ENCODE measurements around the gene SLC44A3. TPM values are rescaled to one million over a fixed set of nuclear protein-coding genes. Genes with fewer than 3 reads are reported as not detected.

Gene SLC44A3
- polyA plus RNA-seq, 1 donor, result 70.5 TPM

GRCh38 chr1:94917251-94917650 lies 97.1 kb downstream of the SLC44A3 start:
- Histone ChIP-seq H3K36me3 (ENCODE audit: control insufficient read depth, insufficient read depth, low read length) (no peaks in the 10 kb centered on the region), H3K9me3 (ENCODE audit: control insufficient read depth, low read depth, low read length) (no peaks in the 10 kb centered on the region), H3K4me3 (ENCODE audit: low read length) (no peak overlapping the region), H3K4me1 (ENCODE audit: control insufficient read depth, insufficient read depth, low read length) (no peaks in the 10 kb centered on the region), H3K27me3 (ENCODE audit: control insufficient read depth, insufficient read depth, low read length) (no peaks in the 10 kb centered on the region), H3K27ac (ENCODE audit: low read length) (no peak overlapping the region)
- WGBS (ENCODE audit: insufficient coverage, low lambda C conversion rate), result 80% methylated on average over 1 of the region's 6 CpGs
- DNase-seq, result no peak

- Histone ChIP-seq H3K36me3 (ENCODE audit: control insufficient read depth, insufficient read depth, low read length) (no peaks in the 10 kb centered on the region), H3K9me3 (ENCODE audit: control insufficient read depth, low read depth, low read length) (no peaks in the 10 kb centered on the region), H3K4me1 (ENCODE audit: control insufficient read depth, insufficient read depth, low read length) (peaks cover 5% of the 10 kb centered on the region), H3K4me3 (ENCODE audit: low read length) (no peak overlapping the region), H3K27me3 (ENCODE audit: control insufficient read depth, insufficient read depth, low read length) (no peaks in the 10 kb centered on the region), H3K27ac (ENCODE audit: low read length) (no peak overlapping the region)
- no peak for DNase-seq
- no CpG with 5 or more reads among the region's 4 CpGs for WGBS (ENCODE audit: insufficient coverage, low lambda C conversion rate)
These were observed 99.3 kb downstream of the SLC44A3 start for GRCh38 chr1:94919241-94920030.

GRCh38 chr1:94920061-94920460 lies 99.9 kb downstream of the SLC44A3 start:
- no peaks in the 10 kb centered on the region for H3K36me3 ChIP-seq (ENCODE audit: control insufficient read depth, insufficient read depth, low read length)
- H3K4me3 ChIP-seq (ENCODE audit: low read length), result no peak overlapping the region
- H3K27ac ChIP-seq (ENCODE audit: low read length), result no peak overlapping the region
- peaks cover 3% of the 10 kb centered on the region for H3K27me3 ChIP-seq (ENCODE audit: control insufficient read depth, insufficient read depth, low read length)
- no peak for DNase-seq
- H3K9me3 ChIP-seq (ENCODE audit: control insufficient read depth, low read depth, low read length), result no peaks in the 10 kb centered on the region
- 80% methylated on average over 1 of the region's 3 CpGs for WGBS (ENCODE audit: insufficient coverage, low lambda C conversion rate)
- H3K4me1 ChIP-seq (ENCODE audit: control insufficient read depth, insufficient read depth, low read length), result peaks cover 5% of the 10 kb centered on the region

DNA sequence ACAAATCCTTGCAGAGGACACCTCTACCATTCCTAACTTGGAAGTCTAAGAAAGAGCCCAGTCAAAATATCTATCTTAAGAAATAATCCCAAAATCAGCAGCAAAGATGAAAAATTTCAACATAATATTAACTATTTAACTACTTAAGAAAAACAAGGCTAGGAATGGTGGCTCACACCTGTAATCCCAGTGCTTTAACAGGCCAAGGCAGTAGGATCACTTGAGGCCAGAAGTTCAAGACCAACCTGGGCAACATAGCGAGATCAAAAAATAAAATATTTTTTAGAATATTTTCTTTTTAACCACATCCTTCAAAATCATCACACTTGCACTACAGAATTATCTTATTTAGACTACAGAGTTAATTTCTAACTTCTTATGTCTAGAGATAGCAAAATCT lies 101.8 kb downstream of the SLC44A3 start:
- no peak overlapping the region for H3K4me3 ChIP-seq (ENCODE audit: low read length)
- WGBS (ENCODE audit: insufficient coverage, low lambda C conversion rate), result no CpG with 5 or more reads among the region's 1 CpG

DNA sequence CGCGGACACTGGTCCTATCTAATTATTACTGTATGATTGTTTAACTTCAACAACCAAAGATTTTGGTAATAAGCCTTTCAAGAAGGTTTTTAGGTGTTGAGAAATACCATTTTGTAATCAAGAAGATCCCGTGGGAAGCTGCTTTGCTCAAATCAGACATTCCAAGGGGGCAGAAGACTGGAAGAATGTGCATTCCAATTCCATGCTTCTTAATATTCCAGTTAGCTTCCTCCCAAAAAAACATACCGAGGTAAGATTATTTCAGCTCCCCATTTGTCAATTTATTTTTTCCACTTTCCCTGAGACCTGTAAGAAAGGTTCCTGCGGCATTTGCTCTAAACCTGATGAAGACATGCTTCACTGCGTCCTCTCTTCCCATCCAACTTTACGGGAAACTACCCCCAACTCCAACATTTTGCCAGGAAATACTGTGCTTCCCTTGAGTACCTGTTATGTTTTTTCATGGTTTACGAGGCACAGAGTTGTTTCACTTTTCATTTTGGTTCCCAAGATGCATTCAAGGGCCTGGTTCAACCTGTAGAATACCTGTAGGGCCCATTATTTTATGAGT lies 102.7 kb downstream of the SLC44A3 start:
- Histone ChIP-seq H3K36me3 (ENCODE audit: control insufficient read depth, insufficient read depth, low read length) (no peaks in the 10 kb centered on the region), H3K27me3 (ENCODE audit: control insufficient read depth, insufficient read depth, low read length) (peaks cover 21% of the 10 kb centered on the region), H3K4me1 (ENCODE audit: control insufficient read depth, insufficient read depth, low read length) (peaks cover 8% of the 10 kb centered on the region), H3K4me3 (ENCODE audit: low read length) (no peak overlapping the region), H3K9me3 (ENCODE audit: control insufficient read depth, low read depth, low read length) (no peaks in the 10 kb centered on the region), H3K27ac (ENCODE audit: low read length) (no peak overlapping the region)
- DNase-seq, result no peak
- WGBS (ENCODE audit: insufficient coverage, low lambda C conversion rate), result 45% methylated on average over 2 of the region's 8 CpGs

More for the DNA sequence above, 101.8 kb downstream of the SLC44A3 start:
- DNase-seq, result no peak
- no peaks in the 10 kb centered on the region for H3K9me3 ChIP-seq (ENCODE audit: control insufficient read depth, low read depth, low read length)
- H3K27ac ChIP-seq (ENCODE audit: low read length), result no peak overlapping the region
- H3K27me3 ChIP-seq (ENCODE audit: control insufficient read depth, insufficient read depth, low read length), result peaks cover 19% of the 10 kb centered on the region
- H3K36me3 ChIP-seq (ENCODE audit: control insufficient read depth, insufficient read depth, low read length), result no peaks in the 10 kb centered on the region
- peaks cover 5% of the 10 kb centered on the region for H3K4me1 ChIP-seq (ENCODE audit: control insufficient read depth, insufficient read depth, low read length)

- H3K27me3 ChIP-seq (ENCODE audit: control insufficient read depth, insufficient read depth, low read length), result peaks cover 23% of the 10 kb centered on the region
- no peaks in the 10 kb centered on the region for H3K36me3 ChIP-seq (ENCODE audit: control insufficient read depth, insufficient read depth, low read length)
- H3K9me3 ChIP-seq (ENCODE audit: control insufficient read depth, low read depth, low read length), result no peaks in the 10 kb centered on the region
- WGBS (ENCODE audit: insufficient coverage, low lambda C conversion rate), result no CpG with 5 or more reads among the region's 2 CpGs
- H3K4me1 ChIP-seq (ENCODE audit: control insufficient read depth, insufficient read depth, low read length), result peaks cover 8% of the 10 kb centered on the region
- H3K4me3 ChIP-seq (ENCODE audit: low read length), result peak overlapping the region; percentile 56
- H3K27ac ChIP-seq (ENCODE audit: low read length), result peak overlapping the region; percentile 85
- no peak for DNase-seq
These were observed 104.8 kb downstream of the SLC44A3 start for GRCh38 chr1:94925004-94925403.

GRCh38 chr1:94925561-94926125 lies 105.5 kb downstream of the SLC44A3 start:
- Histone ChIP-seq H3K27ac (ENCODE audit: low read length) (peak overlapping the region; percentile 85), H3K9me3 (ENCODE audit: control insufficient read depth, low read depth, low read length) (no peaks in the 10 kb centered on the region), H3K27me3 (ENCODE audit: control insufficient read depth, insufficient read depth, low read length) (peaks cover 23% of the 10 kb centered on the region), H3K4me3 (ENCODE audit: low read length) (peak overlapping the region; percentile 56), H3K4me1 (ENCODE audit: control insufficient read depth, insufficient read depth, low read length) (peaks cover 8% of the 10 kb centered on the region), H3K36me3 (ENCODE audit: control insufficient read depth, insufficient read depth, low read length) (no peaks in the 10 kb centered on the region)
- DNase-seq, result peak; percentile 69 to 74
- no CpG with 5 or more reads among the region's 23 CpGs for WGBS (ENCODE audit: insufficient coverage, low lambda C conversion rate)

DNA sequence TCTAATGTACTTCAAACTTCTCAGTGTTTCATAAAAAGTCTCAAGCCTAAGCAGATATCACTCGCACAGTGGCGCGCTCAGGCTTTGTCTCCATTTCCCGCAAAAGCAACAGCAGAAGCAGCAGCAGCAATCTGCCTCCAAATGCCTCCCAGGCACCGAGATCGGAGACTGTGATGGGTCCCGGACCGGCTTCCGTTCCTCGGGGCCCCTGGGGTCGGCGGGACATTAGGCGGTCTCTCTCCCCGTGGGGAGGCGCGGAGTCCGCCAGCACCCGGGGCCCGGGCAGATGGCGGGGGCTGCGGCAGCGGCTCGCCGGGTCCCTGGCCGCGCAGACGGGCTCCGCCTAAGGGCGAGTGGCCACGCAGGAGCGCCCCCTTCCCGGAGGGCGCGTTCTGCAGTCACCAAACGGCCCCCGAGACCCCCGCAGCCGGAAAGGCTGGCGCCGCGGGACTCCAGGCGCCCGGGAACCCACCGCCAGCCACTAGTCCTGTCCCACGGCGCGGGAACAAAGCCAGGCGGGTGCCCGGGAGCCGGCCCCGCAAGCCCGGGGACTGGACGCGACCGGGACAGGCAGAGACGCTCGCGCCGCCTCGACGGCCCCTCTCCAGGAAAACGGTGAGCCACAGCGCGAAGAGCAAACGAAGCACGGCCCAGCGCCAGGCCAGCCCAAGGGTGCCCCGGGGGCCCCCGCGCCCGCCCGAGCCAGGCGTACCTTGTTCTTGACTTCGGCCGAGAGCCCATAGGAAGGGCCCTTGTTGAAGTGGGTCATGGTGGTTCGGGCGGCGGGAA lies 106.2 kb downstream of the SLC44A3 start:
- peak overlapping the region; percentile 85 for H3K27ac ChIP-seq (ENCODE audit: low read length)
- peaks cover 8% of the 10 kb centered on the region for H3K4me1 ChIP-seq (ENCODE audit: control insufficient read depth, insufficient read depth, low read length)
- peak overlapping the region; percentile 56 for H3K4me3 ChIP-seq (ENCODE audit: low read length)
- no CpG with 5 or more reads among the region's 78 CpGs for WGBS (ENCODE audit: insufficient coverage, low lambda C conversion rate)
- DNase-seq, result peak in 1 of 2 donors; percentile 52
- peaks cover 23% of the 10 kb centered on the region for H3K27me3 ChIP-seq (ENCODE audit: control insufficient read depth, insufficient read depth, low read length)
- H3K36me3 ChIP-seq (ENCODE audit: control insufficient read depth, insufficient read depth, low read length), result no peaks in the 10 kb centered on the region
- H3K9me3 ChIP-seq (ENCODE audit: control insufficient read depth, low read depth, low read length), result no peaks in the 10 kb centered on the region

DNA sequence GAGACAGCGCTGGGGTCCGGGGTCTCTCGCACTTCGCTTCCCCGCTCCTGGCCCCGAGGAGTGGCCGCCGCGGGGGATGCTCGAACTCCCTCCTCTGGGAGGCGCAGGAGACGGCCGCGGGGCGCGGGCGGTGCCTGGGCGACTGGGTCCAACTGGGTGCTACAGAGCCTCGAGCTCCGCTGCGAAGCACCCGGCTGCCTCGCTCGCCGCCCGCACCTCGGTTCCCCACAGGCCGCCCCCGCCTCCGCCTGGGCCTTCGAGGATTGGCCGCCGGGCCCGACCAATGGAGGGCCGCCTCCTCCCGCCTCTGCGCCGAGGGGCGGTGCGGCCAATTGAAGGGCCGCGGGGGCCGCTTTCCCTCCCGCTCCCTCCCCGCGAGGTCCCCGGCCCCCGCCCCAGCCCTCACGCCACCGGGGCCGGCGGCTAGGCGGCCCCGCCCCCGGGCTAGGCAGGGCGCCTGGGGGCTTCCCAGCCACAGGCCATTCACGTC lies 106.8 kb downstream of the SLC44A3 start, which contains the start of gene CNN3:
Gene CNN3, minus strand, starts transcription at position 196 of the 490 bp plus-strand sequence. CDS start 216 bp downstream, outside the sequence.
- H3K27me3 ChIP-seq (ENCODE audit: control insufficient read depth, insufficient read depth, low read length), result peaks cover 23% of the 10 kb centered on the region
- no CpG with 5 or more reads among the region's 57 CpGs for WGBS (ENCODE audit: insufficient coverage, low lambda C conversion rate)
- H3K36me3 ChIP-seq (ENCODE audit: control insufficient read depth, insufficient read depth, low read length), result no peaks in the 10 kb centered on the region
- H3K27ac ChIP-seq (ENCODE audit: low read length), result peak within 1 kb of the TSS; percentile 85
- H3K4me3 ChIP-seq (ENCODE audit: low read length), result peak within 1 kb of the TSS; percentile 56
- no peaks in the 10 kb centered on the region for H3K9me3 ChIP-seq (ENCODE audit: control insufficient read depth, low read depth, low read length)
- peak; percentile 76 to 83 for DNase-seq
- H3K4me1 ChIP-seq (ENCODE audit: control insufficient read depth, insufficient read depth, low read length), result peaks cover 8% of the 10 kb centered on the region
